ENCODE data around the gene SH3BGRL3.
"Not testable (repeated sequence)": the region's sequence is repeated elsewhere in the genome, so short reads cannot be mapped to it uniquely, and the experiment has no call there.

The SH3BGRL3 gene

GRCh38 chr1:26279456-26280332 lies at the start of gene SH3BGRL3:
SH3BGRL3 (plus strand) TSS chr1:26280086; CDS start chr1:26280156, 70 bp downstream.
- DNase-seq (ENCODE audit: low read depth) = peak; percentile 87

DNA sequence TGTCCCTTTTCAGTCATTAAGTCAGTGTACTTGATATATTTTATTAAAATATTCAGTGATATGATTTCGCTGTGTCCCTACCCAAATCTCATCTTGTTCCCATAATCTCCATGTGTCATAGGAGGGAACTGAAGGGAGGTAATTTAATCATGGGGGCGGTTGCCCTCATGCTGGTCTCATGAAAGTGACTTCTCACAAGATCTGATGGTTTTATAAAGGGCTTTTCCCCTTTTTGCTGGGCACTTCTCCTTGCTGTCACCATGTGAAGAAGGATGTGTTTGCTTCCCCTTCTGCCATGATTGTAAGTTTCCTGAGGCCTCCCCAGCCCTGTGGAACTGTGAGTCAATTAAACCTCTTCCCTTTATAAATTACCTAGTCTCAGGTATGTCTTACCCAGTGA lies 49.2 kb upstream of the SH3BGRL3 start:
- not testable (repeated sequence) for DNase-seq (ENCODE audit: low read depth)

DNA sequence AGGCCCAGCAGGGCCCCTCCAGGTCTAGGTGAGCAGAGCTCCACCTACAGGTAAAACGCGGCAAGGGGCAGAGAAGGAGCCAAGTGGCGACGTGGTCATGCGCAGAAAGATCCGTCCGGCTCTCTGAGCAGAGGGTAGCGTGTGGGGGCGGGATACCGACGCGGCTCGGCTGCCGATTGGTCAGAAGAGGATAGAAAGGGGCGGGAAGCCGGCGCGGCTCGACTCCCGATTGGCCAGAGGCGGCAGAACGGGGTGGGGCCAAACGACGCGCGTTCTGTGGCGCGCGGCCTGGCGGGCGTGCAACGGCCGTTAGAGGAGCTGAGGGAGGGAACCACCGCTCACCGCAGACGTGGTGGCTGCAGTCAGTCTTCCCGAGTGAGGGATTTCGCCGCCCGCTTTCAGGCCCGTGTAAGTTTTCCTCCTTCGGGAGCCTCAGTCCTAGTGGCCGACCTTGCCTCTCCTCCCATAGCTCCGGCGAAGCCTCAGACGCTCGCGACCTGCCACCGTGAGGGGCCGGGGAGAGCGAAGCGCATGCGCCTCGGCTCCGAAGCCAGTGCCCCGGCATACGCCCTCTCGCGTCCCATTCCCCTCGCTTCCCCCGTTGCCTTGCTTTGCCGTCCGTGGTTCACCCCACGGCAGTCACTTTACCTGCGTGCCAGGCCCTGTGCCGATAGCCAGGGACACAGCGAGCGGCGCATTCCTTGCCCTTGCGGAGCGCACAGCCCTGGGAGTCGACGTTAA lies 45.8 kb upstream of the SH3BGRL3 start, which contains the start of gene CEP85:
Gene CEP85, plus strand, starts transcription at position 298 of the 741 bp plus-strand sequence. CDS start 5,584 bp downstream, outside the sequence.
- peak; percentile 96 for DNase-seq (ENCODE audit: low read depth)

DNA sequence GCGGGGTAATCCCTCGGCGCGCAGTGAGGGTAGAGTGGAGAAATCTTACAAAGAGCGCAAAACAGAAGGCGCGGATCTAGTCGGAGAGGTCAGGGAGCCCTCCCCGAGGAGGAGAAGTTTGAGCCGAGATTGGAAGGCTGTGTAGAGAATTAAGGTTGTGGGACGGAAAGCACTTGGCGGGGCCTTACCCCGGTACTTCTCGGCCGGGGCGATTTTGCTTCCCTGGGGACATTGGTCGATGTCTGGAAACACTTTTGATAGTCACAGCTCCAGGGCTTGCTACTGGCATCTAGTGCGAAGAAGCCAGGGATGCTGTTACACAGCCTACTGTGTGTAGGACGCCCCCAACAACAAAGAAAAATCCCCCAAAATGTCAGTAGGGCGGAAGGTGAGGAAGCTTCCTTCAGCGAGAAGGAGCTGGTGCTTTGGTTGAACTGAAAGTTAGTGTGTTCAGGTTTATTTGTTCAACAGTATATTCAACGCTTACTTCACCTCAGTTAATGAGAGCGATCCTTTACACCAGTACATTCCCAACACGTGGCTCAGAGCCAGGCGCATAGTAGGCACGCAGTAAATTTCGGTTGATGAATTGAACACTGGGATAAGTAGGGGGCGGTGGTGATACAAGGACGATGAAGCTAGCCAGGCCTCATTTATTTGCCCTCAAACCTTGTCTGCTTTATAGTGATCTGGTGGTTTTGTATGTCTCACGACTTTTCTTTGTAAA lies 45.1 kb upstream of the SH3BGRL3 start:
- peak; percentile 37 for DNase-seq (ENCODE audit: low read depth)

DNA sequence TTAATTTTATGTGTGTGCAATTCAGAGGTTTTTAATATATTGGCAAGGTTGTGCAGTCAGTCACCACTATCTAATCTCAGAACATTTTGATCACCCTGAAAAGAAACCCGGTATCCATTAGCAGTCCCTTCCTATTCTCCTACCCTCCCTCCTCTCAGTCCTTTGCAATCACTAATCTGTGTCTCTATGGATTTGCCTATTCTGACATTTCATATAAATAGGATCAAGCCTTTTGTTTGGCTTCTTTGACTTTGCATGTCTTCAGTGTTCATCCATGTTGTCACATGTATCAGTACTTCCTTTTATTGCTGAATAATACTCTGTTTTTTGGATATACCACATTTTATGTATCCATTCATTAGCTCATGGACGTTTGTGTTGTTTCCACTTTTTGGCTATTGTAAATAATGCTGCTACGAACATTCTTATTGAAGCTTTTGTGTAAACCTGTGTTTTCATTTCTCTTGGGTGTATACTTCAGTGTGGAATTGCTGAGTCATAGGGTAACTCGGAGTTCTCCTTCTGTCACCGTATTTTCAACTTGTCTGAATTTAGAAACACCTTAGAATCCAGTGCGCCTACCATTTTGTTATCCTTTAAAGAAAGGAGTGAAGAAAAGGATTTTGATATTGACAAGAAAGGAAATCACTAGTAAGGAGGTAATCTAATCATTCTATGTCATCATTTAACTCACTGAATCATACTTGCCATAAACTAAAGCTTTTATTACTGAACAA lies 42.5 kb upstream of the SH3BGRL3 start:
- DNase-seq (ENCODE audit: low read depth) = peak; percentile 15

DNA sequence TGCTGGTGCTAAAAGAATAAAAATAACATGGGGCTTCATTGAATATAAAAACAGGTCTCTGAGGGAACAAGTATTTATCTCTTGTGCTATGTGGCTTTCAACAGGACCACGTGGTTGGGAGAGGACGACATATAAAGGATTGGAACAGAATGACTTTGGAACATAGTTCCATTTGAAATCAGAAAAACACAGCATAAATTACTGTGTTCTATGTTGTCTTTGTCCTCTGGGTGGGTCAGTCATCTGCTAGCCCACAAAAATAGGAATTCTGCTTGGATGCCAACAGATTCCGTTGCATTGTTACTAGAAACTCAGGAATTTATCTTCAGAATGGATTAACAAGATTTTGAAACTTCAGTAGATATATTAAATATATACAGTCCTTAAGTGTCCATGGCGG lies 40.0 kb upstream of the SH3BGRL3 start:
- DNase-seq (ENCODE audit: low read depth) = peak; percentile 61

GRCh38 chr1:26252718-26253117 lies 27.2 kb upstream of the SH3BGRL3 start:
- DNase-seq (ENCODE audit: low read depth) = no peak

DNA sequence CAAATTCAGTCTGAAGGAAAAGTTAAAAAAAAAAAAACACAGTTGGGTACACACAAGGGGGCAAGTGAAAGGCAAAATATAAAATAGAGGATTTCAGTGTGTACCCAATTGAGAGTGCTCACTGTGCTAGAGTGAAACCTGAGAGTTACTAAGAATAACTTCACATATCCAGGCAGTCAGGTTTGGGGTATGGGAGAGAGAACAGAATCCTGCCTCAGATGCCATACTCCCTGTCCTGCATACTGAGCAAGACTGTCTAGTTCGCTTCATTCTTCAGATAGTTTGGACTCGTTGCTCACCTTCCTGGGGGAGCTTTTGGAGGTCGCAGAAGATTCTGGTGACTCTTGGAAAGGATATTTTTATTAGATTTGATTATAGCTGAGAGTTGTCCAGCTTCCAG lies 25.5 kb upstream of the SH3BGRL3 start:
- DNase-seq (ENCODE audit: low read depth) = no peak

DNA sequence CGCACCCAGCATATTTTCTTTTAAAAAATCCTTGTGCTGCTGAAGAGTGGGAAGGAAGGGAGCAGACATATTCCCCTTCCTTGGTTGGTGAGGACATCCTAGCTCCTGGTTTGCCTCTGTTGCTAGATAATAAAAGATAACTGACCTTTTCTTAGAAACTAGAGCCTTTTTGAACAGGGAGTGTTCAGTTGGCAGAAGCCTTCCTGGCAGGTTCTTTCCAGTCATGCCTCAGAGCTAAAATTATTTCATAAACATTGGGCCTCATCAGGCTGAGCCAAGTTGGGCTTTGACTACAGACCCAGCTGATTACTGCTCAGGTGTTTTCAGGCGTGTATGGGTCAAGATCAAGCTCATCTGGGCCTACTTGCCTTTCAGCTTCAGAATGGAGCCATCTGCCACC lies 22.7 kb upstream of the SH3BGRL3 start:
- DNase-seq (ENCODE audit: low read depth) = no peak

- no peak for DNase-seq (ENCODE audit: low read depth)
Observed at GRCh38 chr1:26259005-26259404, 20.9 kb upstream of the SH3BGRL3 start.

DNA sequence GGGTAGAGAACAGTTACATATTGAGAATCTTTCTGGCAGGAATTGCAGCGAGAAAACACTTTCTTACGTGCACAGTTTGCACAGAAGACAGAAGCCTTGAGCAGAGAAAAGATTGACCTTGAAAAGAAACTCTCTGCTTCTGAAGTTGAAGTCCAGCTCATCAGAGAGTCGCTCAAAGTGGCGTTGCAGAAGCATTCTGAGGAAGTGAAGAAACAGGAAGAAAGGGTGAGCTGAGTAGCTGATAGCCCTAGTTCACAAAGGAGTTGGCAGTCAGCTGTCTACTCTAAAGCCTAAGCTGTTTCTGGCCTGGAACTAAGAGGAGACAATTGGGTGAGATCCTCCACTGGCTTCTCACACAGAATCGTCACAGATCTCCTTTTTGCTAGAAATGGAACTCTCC lies 20.3 kb upstream of the SH3BGRL3 start:
- no peak for DNase-seq (ENCODE audit: low read depth)

DNA sequence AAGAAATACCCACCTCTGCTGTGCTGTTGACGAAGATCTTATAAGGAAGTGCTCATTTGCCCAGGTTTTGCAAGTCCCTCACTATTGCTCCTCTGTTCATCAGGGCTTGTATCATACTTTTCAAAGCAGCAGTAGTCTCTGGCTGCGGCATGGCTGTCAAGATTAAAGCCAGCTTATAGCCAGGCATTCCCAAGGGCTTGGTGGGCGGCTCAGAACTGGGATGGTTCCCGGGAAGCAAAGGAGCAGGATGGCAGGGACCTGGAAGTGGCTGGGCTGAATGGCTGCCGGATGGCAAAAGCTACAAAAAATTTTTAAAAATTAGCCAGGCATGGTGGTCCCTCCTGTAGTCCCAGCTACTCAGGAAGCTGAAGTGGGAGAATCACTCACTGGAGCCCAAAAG lies 16.7 kb upstream of the SH3BGRL3 start:
- DNase-seq (ENCODE audit: low read depth) = no peak

DNA sequence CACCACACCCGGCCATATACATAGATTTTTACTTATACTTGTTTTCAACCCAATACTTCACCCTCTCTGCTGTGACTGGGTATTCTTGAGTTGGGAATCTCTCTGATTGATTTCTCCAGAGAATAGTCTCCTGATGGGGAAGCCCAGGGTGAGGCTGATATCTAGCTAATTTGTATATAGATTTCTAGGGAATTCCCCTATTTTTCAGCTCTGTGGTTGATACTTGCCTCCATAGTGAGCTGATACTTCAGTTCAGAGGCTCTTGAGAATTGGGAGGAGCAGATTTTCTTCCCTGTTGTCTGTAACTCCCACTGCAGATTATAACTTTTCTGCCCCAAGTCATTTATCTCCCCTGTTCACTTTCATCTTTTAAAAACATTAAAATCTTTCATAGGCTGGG lies 14.5 kb upstream of the SH3BGRL3 start:
- no peak for DNase-seq (ENCODE audit: low read depth)

GRCh38 chr1:26268290-26269197 lies 11.3 kb upstream of the SH3BGRL3 start:
- DNase-seq (ENCODE audit: low read depth) = no peak

DNA sequence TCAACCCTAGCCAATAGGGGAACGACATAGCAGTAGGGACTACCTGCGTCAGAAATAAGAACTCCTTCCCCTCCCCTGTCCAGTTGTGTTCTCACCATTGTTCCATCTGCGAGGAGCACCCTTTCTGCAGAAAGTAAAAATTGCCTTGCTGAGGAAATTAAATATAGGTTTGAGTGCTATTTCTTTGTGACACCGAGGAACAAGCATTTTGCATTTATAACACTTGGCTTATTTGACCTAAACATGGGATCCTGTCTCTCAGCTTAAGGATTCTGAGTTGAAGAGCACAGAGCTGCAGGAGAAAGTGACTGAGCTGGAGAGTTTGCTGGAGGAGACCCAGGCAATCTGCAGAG lies 10.7 kb upstream of the SH3BGRL3 start:
- DNase-seq (ENCODE audit: low read depth) = no peak

GRCh38 chr1:26274801-26275425 lies 5.0 kb upstream of the SH3BGRL3 start:
- no peak for DNase-seq (ENCODE audit: low read depth)

GRCh38 chr1:26275580-26276431 lies 4.1 kb upstream of the SH3BGRL3 start:
- DNase-seq (ENCODE audit: low read depth) = peak; percentile 98

- DNase-seq (ENCODE audit: low read depth) = no peak
Observed at GRCh38 chr1:26276432-26276838, 3.5 kb upstream of the SH3BGRL3 start.

- DNase-seq (ENCODE audit: low read depth) = no peak
Observed at GRCh38 chr1:26277261-26277661, 2.6 kb upstream of the SH3BGRL3 start.
